DOHH2 (cell line): ENCODE data around the gene DIPK1A.

Source experiments
- CTCF ChIP-seq: fragments of 200-600 bp; sonication (generic); IDR thresholded peaks from one replicate; pipeline ENCODE4 v1.5.1; 2014; ENCODE audit warnings: antibody characterized with exemption, mild to moderate bottlenecking, low read depth, low read length; ENCODE audit not compliant: poor library complexity, severe bottlenecking
- EZH2phosphoT487 ChIP-seq: fragments of 200-600 bp; sonication (generic); IDR thresholded peaks from 2 replicates; pipeline ENCODE4 v1.6.1; 2017; ENCODE audit warnings: borderline replicate concordance, mild to moderate bottlenecking, antibody characterized with exemption, low read length, moderate library complexity, mixed read lengths

- no peak for TF ChIP-seq CTCF
- no peak for TF ChIP-seq EZH2phosphoT487
Measured at GRCh38 chr1:92915547-92915946, 45.7 kb downstream of the DIPK1A start.
